Caco-2 (cell line): ENCODE data around the gene KIFC3. TPM values are rescaled to one million over a fixed set of nuclear protein-coding genes. Genes with fewer than 3 reads are reported as not detected.
"Not testable (repeated sequence)": the region's sequence is repeated elsewhere in the genome, so short reads cannot be mapped to it uniquely, and the experiment has no call there.

Experiments
- BruUV-seq: library from RNA; stranded (reverse); fragments of 400-500 nt; replicated peaks from 2 replicates; lab custom pipeline; 2021; lab: Mats Ljungman, UMichigan
- CTCF ChIA-PET: fragments of 300-600 bp; sonication (Branson Sonifier 250); formaldehyde crosslinking; loops from one replicate; lab custom pipeline; 2022; ENCODE audit warnings: antibody characterized with exemption; lab: Charles Lee
- POLR2A ChIA-PET: fragments of 300-600 bp; sonication (Branson Sonifier 250); formaldehyde crosslinking; loops from one replicate; lab custom pipeline; 2022; ENCODE audit warnings: antibody characterized with exemption; lab: Charles Lee
- DNase-seq, 2 experiments: peaks; one replicate each; pipeline versions ENCODE4 v3.0.0 to v3.0.0-alpha.2; 2020 to 2022
- H3K27me3 ChIP-seq: replicated peaks from 2 replicates; pipeline ENCODE4 v1.6.0; 2011; ENCODE audit warnings: low read length; ENCODE audit not compliant: control insufficient read depth, insufficient read depth
- H3K36me3 ChIP-seq: 2 replicates; pipeline ENCODE4 v1.5.1; 2011; ENCODE audit warnings: low read length; ENCODE audit not compliant: control insufficient read depth, insufficient read depth
- H3K4me1 ChIP-seq: fragments of 250-450 bp; sonication (Bioruptor Pico); 2 replicates; pipeline ENCODE4 v1.5.1; 2020; ENCODE audit warnings: mild to moderate bottlenecking
- H3K4me3 ChIP-seq: 2 replicates; pipeline ENCODE4 v1.5.1; 2011; ENCODE audit warnings: low read depth, mild to moderate bottlenecking, control low read depth, low read length
- H3K9me3 ChIP-seq: fragments of 250-450 bp; sonication (Bioruptor Pico); 2 replicates; pipeline ENCODE4 v1.5.1; 2020; ENCODE audit warnings: mild to moderate bottlenecking, moderate library complexity
- H3K27ac Mint-ChIP-seq: one replicate; pipeline ENCODE4 v1.8.0; 2022; ENCODE audit warnings: mixed read lengths; ENCODE audit not compliant: unreplicated experiment
- H3K27me3 Mint-ChIP-seq: one replicate; pipeline ENCODE4 v1.8.0; 2022; ENCODE audit warnings: mixed read lengths; ENCODE audit not compliant: insufficient read depth, unreplicated experiment
- H3K36me3 Mint-ChIP-seq: one replicate; pipeline ENCODE4 v1.8.0; 2022; ENCODE audit warnings: mild to moderate bottlenecking, mixed read lengths; ENCODE audit not compliant: insufficient read depth, unreplicated experiment
- H3K4me1 Mint-ChIP-seq: one replicate; pipeline ENCODE4 v1.8.0; 2022; ENCODE audit warnings: low read depth, mixed read lengths; ENCODE audit not compliant: unreplicated experiment
- H3K4me3 Mint-ChIP-seq: one replicate; pipeline ENCODE4 v1.8.0; 2022; ENCODE audit warnings: mild to moderate bottlenecking, moderate library complexity, mixed read lengths; ENCODE audit not compliant: unreplicated experiment
- H3K9me3 Mint-ChIP-seq: one replicate; pipeline ENCODE4 v1.8.0; 2022; ENCODE audit warnings: mixed read lengths; ENCODE audit not compliant: unreplicated experiment
- CTCF ChIP-seq, 2 experiments: fragments of 200-600 bp in 1 of 2; IDR thresholded peaks; 1 replicate in 1 of 2; 2 replicates in 1 of 2; pipeline versions ENCODE4 v1.5.1 to v1.8.0; 2011 to 2022; ENCODE audit warnings: antibody characterized with exemption in 1 of 2, control low read depth in 1 of 2, inconsistent platforms in 1 of 2, low read depth in 1 of 2, low read length in 1 of 2, mild to moderate bottlenecking in 1 of 2, moderate library complexity in 1 of 2; ENCODE audit not compliant: insufficient read depth in 1 of 2, severe bottlenecking in 1 of 2, unreplicated experiment in 1 of 2
- intact Hi-C: fragments of 100-400 bp; cut with micrococcal nuclease; formaldehyde crosslinking; loops from one replicate; pipeline ENCODE4 v1.10.0; 2022; ENCODE audit not compliant: unreplicated experiment
- total RNA-seq: library from RNA; stranded (reverse); gene quantifications from 2 replicates; pipeline ENCODE4 v1.2.3, GENCODE V29; 2022

The KIFC3 gene
- total RNA-seq, 1 experiment from 2014 or later: 103 TPM

- no peaks in the 10 kb centered on the region for H3K9me3 ChIP-seq
- Mint-ChIP-seq H3K27ac (no peak overlapping the region), H3K27me3 (no peaks in the 10 kb centered on the region), H3K4me1 (no peaks in the 10 kb centered on the region), H3K36me3 (peaks cover 4% of the 10 kb centered on the region), H3K9me3 (no peaks in the 10 kb centered on the region), H3K4me3 (no peak overlapping the region)
- CTCF ChIA-PET: no interaction called here
- TF ChIP-seq CTCF (IDR thresholded peaks at IDR 0.05; ENCODE audit: insufficient read depth in 1 of 2, low read depth in 1 of 2, low read length in 1 of 2, severe bottlenecking in 1 of 2, unreplicated experiment in 1 of 2): no peak
- intact Hi-C loops: no loop called here
- no peaks in the 10 kb centered on the region for H3K27me3 ChIP-seq
- peaks cover 4% of the 10 kb centered on the region; the same call in 1 of the 2 replicates for H3K4me1 ChIP-seq
- POLR2A ChIA-PET: no interaction called here
- no peak for DNase-seq
- H3K36me3 ChIP-seq: no peaks in the 10 kb centered on the region
- no peak overlapping the region for H3K4me3 ChIP-seq
- BruUV-seq: no TSS peak
Measured at GRCh38 chr16:57747091-57747490, 55.2 kb downstream of the KIFC3 start.

GRCh38 chr16:57746316-57746715 lies 56.0 kb downstream of the KIFC3 start:
- POLR2A ChIA-PET, BruUV-seq: not testable (repeated sequence)

GRCh38 chr16:57745768-57746167 lies 56.5 kb downstream of the KIFC3 start:
- no peak overlapping the region for H3K4me3 Mint-ChIP-seq
- intact Hi-C loops: no loop called here
- H3K9me3 Mint-ChIP-seq: no peaks in the 10 kb centered on the region
- DNase-seq: no peak
- no peak overlapping the region for H3K4me3 ChIP-seq
- ChIA-PET POLR2A (no interaction called here), CTCF (interaction anchor here (1.2 kb wide), 1 partner anchor 117 kb away, joined by 5 read pairs; no protein-coding TSS in a partner anchor)
- no peaks in the 10 kb centered on the region for H3K9me3 ChIP-seq
- TF ChIP-seq CTCF (IDR thresholded peaks at IDR 0.05; ENCODE audit: insufficient read depth in 1 of 2, low read depth in 1 of 2, low read length in 1 of 2, severe bottlenecking in 1 of 2, unreplicated experiment in 1 of 2): no peak
- peaks cover 4% of the 10 kb centered on the region; the same call in 1 of the 2 replicates for H3K4me1 ChIP-seq
- H3K27ac Mint-ChIP-seq: no peak overlapping the region
- H3K4me1 Mint-ChIP-seq: no peaks in the 10 kb centered on the region
- no peaks in the 10 kb centered on the region for H3K36me3 ChIP-seq
- H3K27me3 Mint-ChIP-seq: no peaks in the 10 kb centered on the region
- peaks cover 4% of the 10 kb centered on the region for H3K36me3 Mint-ChIP-seq
- no TSS peak for BruUV-seq
- no peaks in the 10 kb centered on the region for H3K27me3 ChIP-seq

More at GRCh38 chr16:57746316-57746715, 56.0 kb downstream of the KIFC3 start:
- H3K27ac Mint-ChIP-seq, H3K4me1 ChIP-seq, H3K27me3 ChIP-seq, H3K9me3 ChIP-seq, H3K27me3 Mint-ChIP-seq, DNase-seq, intact Hi-C loops, H3K4me3 Mint-ChIP-seq, H3K9me3 Mint-ChIP-seq, H3K36me3 Mint-ChIP-seq, CTCF ChIA-PET, H3K4me3 ChIP-seq, H3K36me3 ChIP-seq, H3K4me1 Mint-ChIP-seq: not testable (repeated sequence)

- Histone ChIP-seq H3K36me3 (no peaks in the 10 kb centered on the region), H3K4me3 (no peak overlapping the region), H3K9me3 (no peaks in the 10 kb centered on the region), H3K4me1 (peaks cover 4% of the 10 kb centered on the region; the same call in 1 of the 2 replicates), H3K27me3 (no peaks in the 10 kb centered on the region)
- no TSS peak for BruUV-seq
- intact Hi-C loops: no loop called here
- no peak for DNase-seq
- Mint-ChIP-seq H3K9me3 (no peaks in the 10 kb centered on the region), H3K27ac (no peak overlapping the region), H3K27me3 (no peaks in the 10 kb centered on the region), H3K4me1 (no peaks in the 10 kb centered on the region), H3K36me3 (peaks cover 4% of the 10 kb centered on the region), H3K4me3 (no peak overlapping the region)
- TF ChIP-seq CTCF (IDR thresholded peaks at IDR 0.05; ENCODE audit: insufficient read depth in 1 of 2, low read depth in 1 of 2, low read length in 1 of 2, severe bottlenecking in 1 of 2, unreplicated experiment in 1 of 2): no peak
- ChIA-PET POLR2A (no interaction called here), CTCF (no interaction called here)
Measured at GRCh38 chr16:57744642-57744903, 57.7 kb downstream of the KIFC3 start.
